Lung (tissue), 16 donors: ENCODE results near the gene SULT1E1. TPM values are rescaled to one million over a fixed set of nuclear protein-coding genes. Genes with fewer than 3 reads are reported as not detected.
A peak's percentile ranks its signal among the peaks of the same experiment; 100 is the strongest.

Experiments used
- ATAC-seq: fragments of 200-7000 bp; cut with Tn5 transposase; one replicate; pipeline ENCODE4 v1.9.1; 2020; ENCODE audit warnings: moderate number of reproducible peaks; ENCODE audit not compliant: insufficient read depth, low FRiP score
- DNase-seq, 3 donors: peaks; one replicate each; pipeline ENCODE4 v3.0.0-alpha.2; 2013 to 2017
- H3K27ac ChIP-seq, 2 donors: one replicate each; pipeline ENCODE4 v1.5.1; 2013; ENCODE audit warnings: mild to moderate bottlenecking in 2 of 2, moderate library complexity in 2 of 2, control low read depth in 1 of 2, inconsistent platforms in 1 of 2, low read depth in 1 of 2, low read length in 1 of 2
- H3K27me3 ChIP-seq, 3 donors: one replicate each; pipeline ENCODE4 v1.5.1; 2013; ENCODE audit warnings: low read length in 2 of 3; ENCODE audit not compliant: control insufficient read depth in 3 of 3, insufficient read depth in 3 of 3
- H3K36me3 ChIP-seq, 4 donors: one replicate each; pipeline ENCODE4 v1.5.1; 2013; ENCODE audit warnings: low read length in 4 of 4, mild to moderate bottlenecking in 1 of 4, moderate library complexity in 1 of 4; ENCODE audit not compliant: control insufficient read depth in 4 of 4, insufficient read depth in 4 of 4
- H3K4me1 ChIP-seq, 5 donors: one replicate each; pipeline ENCODE4 v1.5.1; 2013; ENCODE audit warnings: low read length in 5 of 5, mild to moderate bottlenecking in 2 of 5, moderate library complexity in 1 of 5; ENCODE audit not compliant: control insufficient read depth in 5 of 5, insufficient read depth in 5 of 5
- H3K4me3 ChIP-seq: one replicate; pipeline ENCODE4 v1.5.1; 2013; ENCODE audit warnings: mild to moderate bottlenecking, control low read depth, moderate library complexity
- H3K9ac ChIP-seq, 2 donors: one replicate each; pipeline ENCODE4 v1.5.1; 2013; ENCODE audit warnings: low read length in 2 of 2, control low read depth in 1 of 2; ENCODE audit not compliant: insufficient read depth in 1 of 2
- H3K9me3 ChIP-seq, 4 donors: one replicate each; pipeline ENCODE4 v1.5.1; 2013; ENCODE audit warnings: low read length in 3 of 4, mild to moderate bottlenecking in 1 of 4, moderate library complexity in 1 of 4; ENCODE audit not compliant: control insufficient read depth in 4 of 4, insufficient read depth in 3 of 4
- CTCF ChIP-seq: IDR thresholded peaks from 2 replicates; pipeline ENCODE4 v1.5.1; 2012; ENCODE audit warnings: mild to moderate bottlenecking; ENCODE audit errors: control extremely low read depth, extremely low read depth
- WGBS, 2 donors: extraction: QIAGEN DNeasy Blood & Tissue Kit; methylation state at CpG; one replicate each; pipeline ENCODE4 v1.1.7; 2013; 5-methylcytosine and 5-hydroxymethylcytosine counted together
- long read RNA-seq, 5 donors: transcript quantifications; one replicate each; lab custom pipeline, GENCODE V29; 2026
- polyA plus RNA-seq, 2 donors: library from polyadenylated mRNA; stranded (reverse); fragments of 200-250 nt; gene quantifications; one replicate each; pipeline ENCODE4 v1.2.1, GENCODE V29; 2013
- total RNA-seq, 2 donors: library from RNA; depleted of rRNA in 1 of 2; stranded (reverse); fragments of >200 nt in 1 of 2; gene quantifications; one replicate each; pipeline ENCODE4 v1.2.1, GENCODE V29; 2014 to 2021
- donor health status: control.
- donor health status: control.
- donor health status: Bipolar disorder and iron deficiency.
- donor health status: healthy.
- donor health status: DM: yes; HTN: yes; CAD: no.

SULT1E1 gene
- total RNA-seq (100 to 1,000 TPM in 1 of 2 donors, 1 to 10 TPM in 1; 3.2 to 146 TPM), polyA plus RNA-seq (1 to 10 TPM in 1 of 2 donors, under 1 TPM in 1; 0.39 to 4.1 TPM)
- long read RNA-seq, donor 1, transcript SULT1E1-202 (5 exons, 913 nt): minor isoform, 6 of 57 reads
- long read RNA-seq, donor 1, transcript SULT1E1-201 (8 exons, 1,780 nt): major isoform, 34 of 57 reads
- long read RNA-seq, donor 1, partial matches to known transcripts: 17 of 57 reads
- long read RNA-seq, donor 1, other reads (novel, unspliced or antisense): 0 of 57 reads
- long read RNA-seq, donor 2, transcript SULT1E1-201 (8 exons, 1,780 nt): major isoform, 8 of 11 reads
- long read RNA-seq, donor 2, partial matches to known transcripts: 0 of 11 reads
- long read RNA-seq, donor 2, other reads (novel, unspliced or antisense): 0 of 11 reads
- long read RNA-seq, donor 3, transcript SULT1E1-201 (8 exons, 1,780 nt): major isoform, 14 of 28 reads
- long read RNA-seq, donor 3, partial matches to known transcripts: 11 of 28 reads
- long read RNA-seq, donor 3, other reads (novel, unspliced or antisense): 0 of 28 reads
- long read RNA-seq, donor 4, transcript SULT1E1-201 (8 exons, 1,780 nt): major isoform, 8 of 21 reads
- long read RNA-seq, donor 4, partial matches to known transcripts: 12 of 21 reads
- long read RNA-seq, donor 4, other reads (novel, unspliced or antisense): 0 of 21 reads
- long read RNA-seq, donor 5, transcript SULT1E1-201 (8 exons, 1,780 nt): major isoform, 51 of 95 reads
- long read RNA-seq, donor 5, transcript SULT1E1-202 (5 exons, 913 nt): minor isoform, 10 of 95 reads
- long read RNA-seq, donor 5, partial matches to known transcripts: 34 of 95 reads
- long read RNA-seq, donor 5, other reads (novel, unspliced or antisense): 0 of 95 reads

- peak within 1 kb of the TSS in 1 of 2 donors; percentile 82 for H3K9ac ChIP-seq
- ATAC-seq (no peak), DNase-seq (peak; percentile 29 to 76 (median 68))
- H3K9me3 ChIP-seq: no peaks in the 10 kb centered on the region
- H3K4me3 ChIP-seq: no peak within 1 kb of the TSS
- H3K4me1 ChIP-seq: peaks cover 0 to 44% (median 0%) of the 10 kb centered on the region in 5 donors
- no peaks in the 10 kb centered on the region for H3K27me3 ChIP-seq
- WGBS, 2 donors: 16 to 20% methylated on average over 1 of the region's 1 CpG
- H3K27ac ChIP-seq: no peak within 1 kb of the TSS
- no peak for TF ChIP-seq CTCF
- no peaks in the 10 kb centered on the region for H3K36me3 ChIP-seq
Measured at GRCh38 chr4:69860052-69860451, at the start of gene SULT1E1. SULT1E1 (minus strand) TSS chr4:69860145; CDS start chr4:69857644, 2,501 bp downstream.

- H3K36me3 ChIP-seq: no peaks in the 10 kb centered on the region
- no peak for ATAC-seq
- WGBS, 2 donors: 96% methylated on average over 4 of the region's 4 CpGs
Measured at GRCh38 chr4:69909195-69909594, 49.2 kb upstream of the SULT1E1 start.

GRCh38 chr4:69907151-69907550, 47.2 kb upstream of the SULT1E1 start:
- 57 to 64% methylated on average over 1 of the region's 1 CpG for WGBS, 2 donors
- Histone ChIP-seq H3K36me3 (no peaks in the 10 kb centered on the region), H3K9ac (no peak overlapping the region), H3K27ac (no peak overlapping the region), H3K4me3 (no peak overlapping the region), H3K4me1 (peaks cover 0 to 1% (median 0%) of the 10 kb centered on the region in 5 donors), H3K27me3 (no peaks in the 10 kb centered on the region), H3K9me3 (peaks cover 0 to 2% (median 0%) of the 10 kb centered on the region in 4 donors)
- DNase-seq (no peak), ATAC-seq (no peak)
- no peak for TF ChIP-seq CTCF

More at GRCh38 chr4:69909195-69909594, 49.2 kb upstream of the SULT1E1 start:
- no peak for DNase-seq
- Histone ChIP-seq H3K9me3 (no peaks in the 10 kb centered on the region), H3K9ac (no peak overlapping the region), H3K27me3 (no peaks in the 10 kb centered on the region), H3K27ac (no peak overlapping the region), H3K4me1 (peaks cover 0 to 6% (median 0%) of the 10 kb centered on the region in 5 donors), H3K4me3 (no peak overlapping the region)
- no peak for TF ChIP-seq CTCF
